Heart left ventricle (tissue), 16 donors: Measurements from ENCODE around the gene IGFBP7. TPM values are rescaled to one million over a fixed set of nuclear protein-coding genes. Genes with fewer than 3 reads are reported as not detected.

ENCODE experiments used
- ATAC-seq, 4 donors: fragments of 200-7000 bp; cut with Tn5 transposase; one replicate each; pipeline ENCODE4 v1.9.1; 2020 to 2022; ENCODE audit warnings: moderate library complexity in 4 of 4, mild to moderate bottlenecking in 3 of 4, moderate number of reproducible peaks in 1 of 4
- DNase-seq, 5 donors: peaks; one replicate each; pipeline ENCODE4 v3.0.0-alpha.2; 2020
- H3K27ac ChIP-seq, 12 donors: fragments of 200-600 bp; sonication (generic) in 4 of 12; one replicate each; pipeline versions ENCODE4 v1.5.0 to v1.8.0; 2016 to 2022; ENCODE audit warnings: mild to moderate bottlenecking in 2 of 12
- H3K27me3 ChIP-seq, 9 donors: fragments of 200-600 bp; sonication (generic) in 2 of 9; one replicate each; pipeline versions ENCODE4 v1.5.1 to v1.8.0; 2016 to 2022; ENCODE audit warnings: mild to moderate bottlenecking in 3 of 9
- H3K36me3 ChIP-seq, 9 donors: fragments of 200-600 bp; sonication (generic) in 2 of 9; one replicate each; pipeline versions ENCODE4 v1.5.0 to v1.8.0; 2018 to 2022; ENCODE audit warnings: mild to moderate bottlenecking in 2 of 9
- H3K4me1 ChIP-seq, 12 donors: fragments of 200-600 bp; sonication (generic) in 4 of 12; one replicate each; pipeline versions ENCODE4 v1.5.0 to v1.8.0; 2016 to 2022; ENCODE audit warnings: mild to moderate bottlenecking in 3 of 12
- H3K4me3 ChIP-seq, 12 donors: fragments of 200-600 bp; sonication (generic) in 4 of 12; one replicate each; pipeline versions ENCODE4 v1.5.0 to v1.8.0; 2017 to 2022; ENCODE audit warnings: mild to moderate bottlenecking in 9 of 12, moderate library complexity in 4 of 12
- H3K9me3 ChIP-seq, 12 donors: fragments of 200-600 bp; sonication (generic) in 4 of 12; one replicate each; pipeline versions ENCODE4 v1.5.0 to v1.8.0; 2016 to 2022; ENCODE audit warnings: mild to moderate bottlenecking in 1 of 12
- POLR2A ChIP-seq, 2 donors: fragments of 450-650 bp; IDR thresholded peaks; one replicate each; pipeline ENCODE4 v1.6.1; 2017; ENCODE audit warnings: antibody characterized with exemption in 2 of 2, mild to moderate bottlenecking in 2 of 2, moderate library complexity in 2 of 2
- WGBS, 4 donors: extraction: QIAGEN DNeasy Blood & Tissue Kit in 2 of 4; methylation state at CpG; one replicate each; pipeline versions ENCODE4 v1.1.5 to v1.1.7; 2013 to 2018; 5-methylcytosine and 5-hydroxymethylcytosine counted together
- intact Hi-C, 10 donors: fragments of 100-400 bp; cut with DNase I; formaldehyde crosslinking; loops; one replicate each; pipeline versions ENCODE4 v1.11.1 to v1.14.2; 2022
- polyA plus RNA-seq, 2 donors: library from polyadenylated mRNA; stranded (reverse); fragments of 200-250 nt; gene quantifications; one replicate each; pipeline ENCODE4 v1.2.3, GENCODE V29; 2013
- total RNA-seq, 9 donors: library from RNA; depleted of rRNA in 2 of 9; stranded (reverse); fragments of >200 nt in 2 of 9; fragmentation: NEBNext Ultra II Directional in 3 of 9; extraction: Animal tissue kit (Norgen Biotek cat#: 25700) in 3 of 9; gene quantifications; one replicate each; pipeline versions ENCODE4 v1.1.0 to v1.2.4, GENCODE V29; 2016 to 2023
- TF ChIP-seq, protein P1 (sequence below), 12 donors: fragments of 200-600 bp; sonication (generic) in 4 of 12; IDR thresholded peaks; one replicate each; pipeline versions ENCODE4 v1.5.0 to v1.8.0; 2018 to 2022; ENCODE audit warnings: antibody characterized with exemption in 12 of 12, mild to moderate bottlenecking in 5 of 12
- donor health status: ischemic (EF 13 %, LVEDD 7.1; RV severe dilation, severe dysfunction).
- donor health status: healthy with polysubstance abuse.
- donor health status: DM: no; HTN: yes; CAD: no.
- donor health status: DM: no; HTN: no; CAD: no.
- donor health status: ischemic (EF 25% LVEDD 6.9; RV normal size, moderate dysfunction).
- donor health status: ischemic (EF 25% LVEDD 5.7; RV mildly dilated, moderate dysfunction).
- donor health status: healthy.
- donor health status: DM: yes; HTN: yes; CAD: no.
- donor health status: ischemic (EF 35%, LVEDD 5.7; RV mildly dilated, moderate dysfunction).
- donor health status: nonischemic (EF 11% LVEDD 7.7; RV severe dilation, severe dysfunction).
- donor health status: DM: yes; HTN: yes; CAD: no.
- donor health status: PGD.
- donor health status: ischemic (EF 29% LVEDD 5.4; RV normal size, mild dysfunction).
- donor health status: nonischemic (EF 23%, LVEDD 6.1; RV moderate dilation, normal function).

The IGFBP7 gene
- total and polyA plus RNA-seq, 11 donors = 458 to 1,088 (median 585) TPM

DNA sequence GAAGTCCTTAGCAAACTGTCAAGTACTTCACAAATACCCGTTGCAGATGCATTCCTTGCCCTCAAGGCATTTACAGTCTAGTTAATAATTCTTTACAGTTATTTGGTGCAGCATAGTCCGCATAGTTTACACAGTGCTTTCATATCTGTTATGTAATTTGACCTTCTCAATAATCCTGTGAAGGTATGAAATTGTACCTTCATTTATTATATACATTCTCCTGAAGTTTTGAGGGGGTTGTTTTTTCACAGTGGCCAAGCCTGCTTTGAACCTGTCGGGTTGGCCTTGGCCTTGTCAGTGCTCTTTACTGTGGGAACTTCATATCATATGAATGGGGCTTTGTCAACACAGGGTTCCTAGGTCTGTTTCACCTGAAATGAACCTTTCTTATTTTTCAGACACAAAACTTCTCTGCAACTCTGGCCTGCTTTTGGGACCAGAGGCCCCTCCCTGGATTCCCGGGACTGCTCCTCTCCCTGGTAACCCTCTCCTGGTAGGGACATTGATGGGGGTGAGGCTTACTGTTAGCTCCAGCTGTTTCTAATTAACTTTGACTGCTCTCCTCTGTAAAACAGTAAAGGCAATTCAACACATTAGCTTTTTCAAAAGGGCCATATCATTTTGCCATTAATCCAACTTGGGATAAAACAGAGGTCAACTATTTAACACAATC is 9.1 kb downstream of the IGFBP7 start:
- no peak for ATAC-seq
- WGBS, 4 donors = 50 to 59% (median 54%) methylated on average over 4 of the region's 4 CpGs
- Histone ChIP-seq H3K36me3 (peaks cover 0 to 24% (median 8%) of the 10 kb centered on the region in 9 donors), H3K27ac (peak overlapping the region; percentile 65 to 97 (median 86)), H3K9me3 (no peaks in the 10 kb centered on the region), H3K4me1 (peaks cover 35 to 99% (median 91%) of the 10 kb centered on the region in 12 donors), H3K4me3 (no peak overlapping the region), H3K27me3 (no peaks in the 10 kb centered on the region)
- DNase-seq = no peak
- TF ChIP-seq, protein P1, sequence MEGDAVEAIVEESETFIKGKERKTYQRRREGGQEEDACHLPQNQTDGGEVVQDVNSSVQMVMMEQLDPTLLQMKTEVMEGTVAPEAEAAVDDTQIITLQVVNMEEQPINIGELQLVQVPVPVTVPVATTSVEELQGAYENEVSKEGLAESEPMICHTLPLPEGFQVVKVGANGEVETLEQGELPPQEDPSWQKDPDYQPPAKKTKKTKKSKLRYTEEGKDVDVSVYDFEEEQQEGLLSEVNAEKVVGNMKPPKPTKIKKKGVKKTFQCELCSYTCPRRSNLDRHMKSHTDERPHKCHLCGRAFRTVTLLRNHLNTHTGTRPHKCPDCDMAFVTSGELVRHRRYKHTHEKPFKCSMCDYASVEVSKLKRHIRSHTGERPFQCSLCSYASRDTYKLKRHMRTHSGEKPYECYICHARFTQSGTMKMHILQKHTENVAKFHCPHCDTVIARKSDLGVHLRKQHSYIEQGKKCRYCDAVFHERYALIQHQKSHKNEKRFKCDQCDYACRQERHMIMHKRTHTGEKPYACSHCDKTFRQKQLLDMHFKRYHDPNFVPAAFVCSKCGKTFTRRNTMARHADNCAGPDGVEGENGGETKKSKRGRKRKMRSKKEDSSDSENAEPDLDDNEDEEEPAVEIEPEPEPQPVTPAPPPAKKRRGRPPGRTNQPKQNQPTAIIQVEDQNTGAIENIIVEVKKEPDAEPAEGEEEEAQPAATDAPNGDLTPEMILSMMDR (IDR thresholded peaks at IDR 0.05) = no peak
- no peak for TF ChIP-seq POLR2A (IDR thresholded peaks at IDR 0.05)
- intact Hi-C loops = loop anchor here in 3 of 10 donors (5.0 kb wide), 2 partner anchors 34 to 44 kb away; no protein-coding TSS in a partner anchor

DNA sequence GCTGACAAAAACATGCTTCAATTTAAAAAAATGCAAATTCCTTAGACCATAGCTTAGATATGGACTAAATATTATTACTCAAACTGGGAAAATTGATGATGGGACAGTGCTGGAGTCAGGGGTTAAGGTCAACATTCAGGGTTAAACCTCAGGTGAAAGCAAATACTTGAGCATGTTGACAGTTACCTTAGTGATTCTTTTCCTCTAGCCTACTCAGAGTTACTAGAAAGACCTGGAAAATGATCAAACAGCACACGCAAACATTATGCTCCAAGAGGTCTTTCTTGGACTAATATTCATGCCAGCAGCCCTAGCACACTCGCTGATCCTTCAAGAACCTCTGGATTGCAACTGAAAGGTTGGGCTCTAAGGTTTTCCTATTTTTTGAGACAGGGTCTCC is 10.8 kb downstream of the IGFBP7 start:
- intact Hi-C loops = no loop called here
- peaks cover 27 to 100% (median 92%) of the 10 kb centered on the region in 12 donors for H3K4me1 ChIP-seq
- TF ChIP-seq, protein P1 (IDR thresholded peaks at IDR 0.05) = no peak
- no peak for TF ChIP-seq POLR2A (IDR thresholded peaks at IDR 0.05)
- H3K9me3 ChIP-seq = no peaks in the 10 kb centered on the region
- DNase-seq = no peak
- H3K27me3 ChIP-seq = no peaks in the 10 kb centered on the region
- ATAC-seq = no peak
- 71 to 82% (median 74%) methylated on average over 2 of the region's 2 CpGs for WGBS, 4 donors
- H3K4me3 ChIP-seq = no peak overlapping the region
- peaks cover 0 to 14% (median 0%) of the 10 kb centered on the region in 9 donors for H3K36me3 ChIP-seq
- H3K27ac ChIP-seq = peak overlapping the region; percentile 11 to 97 (median 79)

DNA sequence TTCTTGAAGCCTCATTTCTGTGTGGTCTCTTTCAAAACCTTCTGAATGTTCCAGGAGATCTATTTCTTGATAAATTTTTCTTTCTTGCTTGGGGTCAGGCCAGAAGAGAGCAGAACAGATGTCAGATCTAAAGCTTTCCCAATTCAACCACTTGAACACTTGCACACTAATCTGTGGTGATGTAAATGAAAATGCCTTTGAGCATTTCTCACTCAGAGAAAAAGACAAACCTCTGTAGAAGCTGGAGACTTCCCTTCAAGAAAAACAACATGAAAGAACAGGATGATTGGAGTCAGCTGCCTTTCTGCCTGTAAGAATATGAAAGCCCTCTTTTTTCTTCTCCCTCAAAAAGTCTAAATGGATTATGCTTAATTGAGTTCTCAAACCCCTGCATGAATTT is 11.2 kb downstream of the IGFBP7 start:
- Histone ChIP-seq H3K9me3 (no peaks in the 10 kb centered on the region), H3K27me3 (no peaks in the 10 kb centered on the region), H3K4me3 (no peak overlapping the region), H3K36me3 (peaks cover 0 to 14% (median 0%) of the 10 kb centered on the region in 9 donors), H3K4me1 (peaks cover 26 to 100% (median 91%) of the 10 kb centered on the region in 12 donors), H3K27ac (peak overlapping the region; percentile 44 to 97 (median 79))
- ATAC-seq (no peak), DNase-seq (no peak)
- intact Hi-C loops = no loop called here
- no peak for TF ChIP-seq POLR2A (IDR thresholded peaks at IDR 0.05)
- TF ChIP-seq, protein P1 (IDR thresholded peaks at IDR 0.05) = no peak

DNA sequence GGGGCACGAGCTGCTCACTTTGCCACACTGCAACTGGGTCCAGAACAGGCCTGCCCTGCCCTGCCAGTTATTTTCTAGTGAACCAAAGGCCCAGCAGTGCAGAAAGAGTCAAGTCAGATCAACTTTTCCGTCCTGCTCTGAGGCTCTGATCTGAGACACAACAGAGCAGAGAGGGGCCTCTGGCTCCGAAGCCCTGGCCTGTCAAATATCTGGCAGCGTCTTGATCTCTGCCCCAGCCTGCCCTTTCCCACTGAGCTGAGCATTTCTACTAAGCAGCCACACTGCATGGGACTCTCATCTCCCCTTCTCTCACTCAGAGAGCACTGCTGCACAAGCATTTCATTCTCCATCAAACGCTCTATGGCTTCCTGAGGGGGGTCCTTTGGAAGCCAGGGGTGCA is 11.8 kb downstream of the IGFBP7 start:
- TF ChIP-seq, protein P1 (IDR thresholded peaks at IDR 0.05) = no peak
- H3K27me3 ChIP-seq = no peaks in the 10 kb centered on the region
- DNase-seq (peak in 2 of 5 donors; percentile 50 to 59), ATAC-seq (peak in 2 of 4 donors; percentile 35 to 49)
- H3K27ac ChIP-seq = peak overlapping the region; percentile 44 to 97 (median 79)
- H3K9me3 ChIP-seq = no peaks in the 10 kb centered on the region
- intact Hi-C loops = no loop called here
- H3K36me3 ChIP-seq = peaks cover 0 to 14% (median 0%) of the 10 kb centered on the region in 9 donors
- H3K4me1 ChIP-seq = peaks cover 26 to 100% (median 88%) of the 10 kb centered on the region in 12 donors
- WGBS, 4 donors = 20 to 44% (median 38%) methylated on average over 4 to 5 of the region's 5 CpGs
- H3K4me3 ChIP-seq = no peak overlapping the region
